MM.1S (cell line): ENCODE results near the gene HSPB6.

ENCODE experiments used
- DNase-seq: peaks from one replicate; pipeline ENCODE4 v3.0.0-alpha.2; 2015
- H2AFZ ChIP-seq: fragments of 300-600 bp; sonication (generic); 2 replicates; pipeline ENCODE4 v1.6.0; 2016; ENCODE audit warnings: antibody characterized with exemption, low read length
- H3F3A ChIP-seq: fragments of 300-600 bp; sonication (generic); 2 replicates; pipeline ENCODE4 v1.6.1; 2016; ENCODE audit warnings: mild to moderate bottlenecking, antibody characterized with exemption, low read length, moderate library complexity, mixed read lengths; ENCODE audit not compliant: insufficient read depth
- H3K27ac ChIP-seq: fragments of 300-600 bp; sonication (generic); 2 replicates; pipeline ENCODE4 v1.5.1; 2016; ENCODE audit warnings: mild to moderate bottlenecking, low read length
- H3K27me3 ChIP-seq: fragments of 300-600 bp; sonication (generic); replicated peaks from 2 replicates; pipeline ENCODE4 v1.6.0; 2016; ENCODE audit warnings: low read length; ENCODE audit not compliant: insufficient read depth
- H3K36me3 ChIP-seq: fragments of 300-600 bp; sonication (generic); replicated peaks from 2 replicates; pipeline ENCODE4 v1.6.1; 2016; ENCODE audit warnings: mild to moderate bottlenecking, low read length, mixed read lengths; ENCODE audit not compliant: insufficient read depth
- H3K4me1 ChIP-seq: fragments of 300-600 bp; sonication (generic); 2 replicates; pipeline ENCODE4 v1.6.1; 2016; ENCODE audit warnings: low read length, mixed read lengths
- H3K4me2 ChIP-seq: fragments of 300-600 bp; sonication (generic); 2 replicates; pipeline ENCODE4 v1.6.0; 2016; ENCODE audit warnings: low read depth, low read length
- H3K4me3 ChIP-seq: fragments of 300-600 bp; sonication (generic); 2 replicates; pipeline ENCODE4 v1.5.1; 2016; ENCODE audit warnings: low read length, mixed read lengths
- H3K79me2 ChIP-seq: fragments of 300-600 bp; sonication (generic); 2 replicates; pipeline ENCODE4 v1.6.1; 2016; ENCODE audit warnings: mixed run types, low read length, mixed read lengths
- H3K9ac ChIP-seq: fragments of 300-600 bp; sonication (generic); 2 replicates; pipeline ENCODE4 v1.6.1; 2016; ENCODE audit warnings: low read length, mixed read lengths
- H3K9me2 ChIP-seq: fragments of 300-600 bp; sonication (generic); replicated peaks from 2 replicates; pipeline ENCODE4 v1.6.1; 2016; ENCODE audit warnings: mild to moderate bottlenecking, low read length, mixed read lengths; ENCODE audit not compliant: insufficient read depth
- H3K9me3 ChIP-seq: fragments of 300-600 bp; sonication (generic); replicated peaks from 2 replicates; pipeline ENCODE4 v1.6.1; 2016; ENCODE audit warnings: mild to moderate bottlenecking, low read length, mixed read lengths; ENCODE audit not compliant: insufficient read depth
- H4K20me1 ChIP-seq: fragments of 300-600 bp; sonication (generic); 2 replicates; pipeline ENCODE4 v1.6.1; 2016; ENCODE audit warnings: mild to moderate bottlenecking, low read length, moderate library complexity, mixed read lengths; ENCODE audit not compliant: insufficient read depth
- CTCF ChIP-seq: fragments of 300-600 bp; sonication (generic); IDR thresholded peaks from 2 replicates; pipeline ENCODE4 v1.5.1; 2016; ENCODE audit warnings: antibody characterized with exemption, low read length, mixed read lengths
- EZH2 ChIP-seq: fragments of 300-600 bp; sonication (generic); optimal IDR thresholded peaks from 2 replicates; pipeline ENCODE3; 2017; ENCODE audit warnings: low read depth, mild to moderate bottlenecking, antibody characterized with exemption, low read length, mixed read lengths
- EZH2phosphoT487 ChIP-seq: fragments of 300-600 bp; sonication (generic); IDR thresholded peaks from 2 replicates; pipeline ENCODE4 v1.6.1; 2018; ENCODE audit warnings: antibody characterized with exemption, low read length

HSPB6 gene

GRCh38 chr19:35766571-35767104, 9.8 kb upstream of the HSPB6 start:
- no peak for DNase-seq

GRCh38 chr19:35764432-35765315, 7.8 kb upstream of the HSPB6 start:
- no peaks in the 10 kb centered on the region for H3K36me3 ChIP-seq
- H3K9me2 ChIP-seq, result no peaks in the 10 kb centered on the region
- no peaks in the 10 kb centered on the region for H3K4me1 ChIP-seq
- no peak overlapping the region for H3K4me2 ChIP-seq
- peaks cover 2% of the 10 kb centered on the region for H3K79me2 ChIP-seq
- no peak overlapping the region for H2AFZ ChIP-seq
- no peaks in the 10 kb centered on the region for H4K20me1 ChIP-seq
- H3K9me3 ChIP-seq, result no peaks in the 10 kb centered on the region
- no peak overlapping the region for H3K27ac ChIP-seq
- H3K9ac ChIP-seq, result no peak overlapping the region
- TF ChIP-seq EZH2 (no peak), CTCF (no peak), EZH2phosphoT487 (no peak)
- no peaks in the 10 kb centered on the region for H3F3A ChIP-seq
- no peak overlapping the region for H3K4me3 ChIP-seq
- no peaks in the 10 kb centered on the region for H3K27me3 ChIP-seq
- DNase-seq, result no peak

More at GRCh38 chr19:35766571-35767104, 9.8 kb upstream of the HSPB6 start:
- no peaks in the 10 kb centered on the region for H3F3A ChIP-seq
- H4K20me1 ChIP-seq, result no peaks in the 10 kb centered on the region
- H3K9ac ChIP-seq, result no peak overlapping the region
- H3K4me3 ChIP-seq, result no peak overlapping the region
- H3K9me3 ChIP-seq, result no peaks in the 10 kb centered on the region
- no peaks in the 10 kb centered on the region for H3K4me1 ChIP-seq
- no peaks in the 10 kb centered on the region for H3K36me3 ChIP-seq
- no peak overlapping the region for H2AFZ ChIP-seq
- TF ChIP-seq CTCF, result no peak
- no peak for TF ChIP-seq EZH2
- no peak for TF ChIP-seq EZH2phosphoT487
- no peaks in the 10 kb centered on the region for H3K9me2 ChIP-seq
- H3K27me3 ChIP-seq, result no peaks in the 10 kb centered on the region
- no peak overlapping the region for H3K27ac ChIP-seq
- no peaks in the 10 kb centered on the region for H3K79me2 ChIP-seq
- H3K4me2 ChIP-seq, result no peak overlapping the region

- Histone ChIP-seq H3K4me1 (peaks cover 12% of the 10 kb centered on the region; the same call in 1 of the 2 replicates), H3K27ac (no peak overlapping the region), H3K9ac (no peak overlapping the region), H3K36me3 (no peaks in the 10 kb centered on the region), H4K20me1 (no peaks in the 10 kb centered on the region), H2AFZ (no peak overlapping the region), H3K4me2 (no peak overlapping the region), H3K4me3 (no peak overlapping the region), H3K79me2 (peaks cover 15% of the 10 kb centered on the region), H3K27me3 (no peaks in the 10 kb centered on the region), H3F3A (peaks cover 4% of the 10 kb centered on the region; the same call in 1 of the 2 replicates), H3K9me2 (no peaks in the 10 kb centered on the region), H3K9me3 (no peaks in the 10 kb centered on the region)
- no peak for DNase-seq
- no peak for TF ChIP-seq CTCF
- TF ChIP-seq EZH2, result no peak
- no peak for TF ChIP-seq EZH2phosphoT487
These were observed 4.0 kb upstream of the HSPB6 start for GRCh38 chr19:35760711-35761349.
